CD14-positive monocyte (primary cell): ENCODE results near the gene SHB. TPM values are rescaled to one million over a fixed set of nuclear protein-coding genes. Genes with fewer than 3 reads are reported as not detected.

ENCODE experiments used
- DNase-seq, 3 donors: peaks; one replicate each; pipeline ENCODE4 v3.0.0-alpha.2; 2011 to 2022
- H2AFZ ChIP-seq: 2 replicates; pipeline ENCODE4 v1.6.0; 2012; ENCODE audit warnings: mild to moderate bottlenecking, low read depth, low read length, inconsistent platforms; ENCODE audit not compliant: insufficient read depth, poor library complexity, severe bottlenecking
- H3K27ac ChIP-seq, 2 donors: 1 replicate in 1 of 2; 2 replicates in 1 of 2; pipeline ENCODE4 v1.5.1; 2012 to 2013; ENCODE audit warnings: low read length in 2 of 2, control low read depth in 1 of 2, inconsistent platforms in 1 of 2, low read depth in 1 of 2, mild to moderate bottlenecking in 1 of 2
- H3K27me3 ChIP-seq, 2 donors: one replicate each; pipeline versions ENCODE4 v1.6.0 to v1.6.1; 2011 to 2013; ENCODE audit warnings: low read length in 2 of 2; ENCODE audit not compliant: control insufficient read depth in 2 of 2, insufficient read depth in 2 of 2
- H3K36me3 ChIP-seq, 2 donors: replicated peaks in 1 of 2; 1 replicate in 1 of 2; 2 replicates in 1 of 2; pipeline versions ENCODE4 v1.5.1 to v1.6.1; 2012 to 2013; ENCODE audit warnings: low read length in 2 of 2, control low read depth in 1 of 2, inconsistent platforms in 1 of 2, mild to moderate bottlenecking in 1 of 2; ENCODE audit not compliant: insufficient read depth in 2 of 2, control insufficient read depth in 1 of 2
- H3K4me1 ChIP-seq, 2 donors: 1 replicate in 1 of 2; 2 replicates in 1 of 2; pipeline versions ENCODE4 v1.5.1 to v1.6.1; 2012 to 2013; ENCODE audit warnings: low read length in 2 of 2, control low read depth in 1 of 2, inconsistent platforms in 1 of 2, mild to moderate bottlenecking in 1 of 2, moderate library complexity in 1 of 2; ENCODE audit not compliant: insufficient read depth in 2 of 2, control insufficient read depth in 1 of 2
- H3K4me2 ChIP-seq: replicated peaks from 2 replicates; pipeline ENCODE3; 2012; ENCODE audit warnings: low read length, moderate library complexity, mild to moderate bottlenecking; ENCODE audit not compliant: poor library complexity, severe bottlenecking; ENCODE audit errors: extremely low read depth
- H3K4me3 ChIP-seq, 3 experiments: fragments of 200-600 bp in 1 of 3; sonication (generic) in 1 of 3; replicated peaks in 1 of 3; 1 replicate in 2 of 3; 2 replicates in 1 of 3; pipeline ENCODE4 v1.5.1; 2011 to 2013; ENCODE audit warnings: low read length in 3 of 3, mild to moderate bottlenecking in 3 of 3, control low read depth in 2 of 3, low read depth in 2 of 3, inconsistent platforms in 1 of 3, moderate library complexity in 1 of 3
- H3K79me2 ChIP-seq: 2 replicates; pipeline ENCODE4 v1.6.0; 2012; ENCODE audit warnings: mild to moderate bottlenecking, control low read depth, inconsistent platforms, low read length, moderate library complexity; ENCODE audit not compliant: insufficient read depth
- H3K9ac ChIP-seq: 2 replicates; pipeline ENCODE4 v1.6.0; 2017; ENCODE audit warnings: low read length, mild to moderate bottlenecking; ENCODE audit not compliant: insufficient read depth, poor library complexity, severe bottlenecking
- H3K9me3 ChIP-seq, 2 donors: replicated peaks in 1 of 2; 1 replicate in 1 of 2; 2 replicates in 1 of 2; pipeline versions ENCODE4 v1.5.1 to v1.6.1; 2012 to 2013; ENCODE audit warnings: low read length in 2 of 2, control low read depth in 1 of 2; ENCODE audit not compliant: control insufficient read depth in 1 of 2, insufficient read depth in 1 of 2
- H4K20me1 ChIP-seq: 2 replicates; pipeline ENCODE4 v1.6.0; 2012; ENCODE audit warnings: mild to moderate bottlenecking, low read length, control low read depth, moderate library complexity; ENCODE audit not compliant: insufficient read depth
- H3K27ac Mint-ChIP-seq, 7 donors: one replicate each; pipeline ENCODE4 v1.8.0; 2020; ENCODE audit warnings: mild to moderate bottlenecking in 7 of 7, mixed read lengths in 7 of 7, moderate library complexity in 6 of 7, inconsistent platforms in 2 of 7
- H3K27me3 Mint-ChIP-seq, 3 donors: one replicate each; pipeline ENCODE4 v1.8.0; 2021 to 2022; ENCODE audit warnings: low read depth in 3 of 3, mild to moderate bottlenecking in 3 of 3, mixed read lengths in 3 of 3, moderate library complexity in 3 of 3, inconsistent platforms in 1 of 3
- H3K36me3 Mint-ChIP-seq, 2 donors: one replicate each; pipeline ENCODE4 v1.8.0; 2020; ENCODE audit warnings: mixed read lengths in 2 of 2, inconsistent platforms in 1 of 2, mild to moderate bottlenecking in 1 of 2
- H3K4me1 Mint-ChIP-seq: one replicate; pipeline ENCODE4 v1.8.0; 2020; ENCODE audit warnings: mild to moderate bottlenecking, mixed read lengths
- H3K4me3 Mint-ChIP-seq, 2 donors: one replicate each; pipeline ENCODE4 v1.8.0; 2020; ENCODE audit warnings: mild to moderate bottlenecking in 2 of 2, mixed read lengths in 2 of 2, moderate library complexity in 1 of 2
- H3K9me3 Mint-ChIP-seq, 7 donors: one replicate each; pipeline ENCODE4 v1.8.0; 2020 to 2022; ENCODE audit warnings: mixed read lengths in 7 of 7, mild to moderate bottlenecking in 6 of 7, moderate library complexity in 6 of 7, inconsistent platforms in 2 of 7
- WGBS: methylation state at CpG from one replicate; pipeline ENCODE4 v1.1.5; 2013; ENCODE audit warnings: missing lambda C conversion rate; ENCODE audit not compliant: insufficient coverage; 5-methylcytosine and 5-hydroxymethylcytosine counted together
- intact Hi-C, 2 donors: fragments of 100-400 bp; cut with micrococcal nuclease; formaldehyde crosslinking; loops; one replicate each; pipeline versions ENCODE4 v1.15.0 to v1.15.1; 2023
- polyA plus RNA-seq, 3 donors: library from polyadenylated mRNA; depleted of rRNA in 1 of 3; unstranded in 2 of 3; stranded (reverse) in 1 of 3; fragments of 300-500 nt in 2 of 3; fragments of >200 nt in 1 of 3; fragmentation: Illumina TruSeq in 2 of 3; gene quantifications; 1 replicate in 2 of 3; 2 replicates in 1 of 3; pipeline ENCODE4 v1.2.3, GENCODE V29; 2012 to 2021
- TF ChIP-seq, protein P1 (sequence below): fragments of 200-600 bp; IDR thresholded peaks from one replicate; pipeline ENCODE4 v1.8.0; 2022; ENCODE audit warnings: antibody characterized with exemption, mild to moderate bottlenecking

SHB gene
- polyA plus RNA-seq, 3 donors, result 0.27 to 1.3 (median 0.31) TPM

DNA sequence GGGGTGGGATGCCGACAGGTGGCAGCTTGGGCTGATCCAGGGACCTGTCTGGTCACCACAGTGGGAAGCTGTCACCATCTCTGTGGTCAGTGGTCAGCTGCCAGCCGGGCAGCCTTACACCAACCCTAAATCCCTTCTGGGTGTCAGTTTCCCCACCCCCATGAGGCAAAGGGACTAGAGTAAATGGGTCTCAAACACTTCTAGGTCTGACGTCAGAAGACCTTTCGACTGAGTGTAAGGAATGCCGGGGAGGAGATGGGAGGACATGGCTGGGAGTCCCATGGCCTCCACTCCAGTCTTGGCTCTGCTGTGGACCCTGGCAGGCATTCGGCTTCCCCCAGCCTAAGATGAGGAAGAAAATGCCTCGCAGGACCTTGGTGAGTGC, 124.8 kb downstream of the SHB start:
- no peak for DNase-seq
- intact Hi-C loops, result no loop called here
- Histone ChIP-seq H3K4me1 (no peaks in the 10 kb centered on the region), H3K4me3 (no peak overlapping the region), H4K20me1 (no peaks in the 10 kb centered on the region), H2AFZ (no peak overlapping the region), H3K27me3 (no peaks in the 10 kb centered on the region), H3K27ac (no peak overlapping the region), H3K36me3 (peaks cover 0 to 6% of the 10 kb centered on the region in 2 donors), H3K4me2 (no peak overlapping the region), H3K9ac (no peak overlapping the region), H3K79me2 (no peaks in the 10 kb centered on the region), H3K9me3 (no peaks in the 10 kb centered on the region)
- peaks cover 3% of the 10 kb centered on the region for H3K4me1 Mint-ChIP-seq
- TF ChIP-seq, protein P1, sequence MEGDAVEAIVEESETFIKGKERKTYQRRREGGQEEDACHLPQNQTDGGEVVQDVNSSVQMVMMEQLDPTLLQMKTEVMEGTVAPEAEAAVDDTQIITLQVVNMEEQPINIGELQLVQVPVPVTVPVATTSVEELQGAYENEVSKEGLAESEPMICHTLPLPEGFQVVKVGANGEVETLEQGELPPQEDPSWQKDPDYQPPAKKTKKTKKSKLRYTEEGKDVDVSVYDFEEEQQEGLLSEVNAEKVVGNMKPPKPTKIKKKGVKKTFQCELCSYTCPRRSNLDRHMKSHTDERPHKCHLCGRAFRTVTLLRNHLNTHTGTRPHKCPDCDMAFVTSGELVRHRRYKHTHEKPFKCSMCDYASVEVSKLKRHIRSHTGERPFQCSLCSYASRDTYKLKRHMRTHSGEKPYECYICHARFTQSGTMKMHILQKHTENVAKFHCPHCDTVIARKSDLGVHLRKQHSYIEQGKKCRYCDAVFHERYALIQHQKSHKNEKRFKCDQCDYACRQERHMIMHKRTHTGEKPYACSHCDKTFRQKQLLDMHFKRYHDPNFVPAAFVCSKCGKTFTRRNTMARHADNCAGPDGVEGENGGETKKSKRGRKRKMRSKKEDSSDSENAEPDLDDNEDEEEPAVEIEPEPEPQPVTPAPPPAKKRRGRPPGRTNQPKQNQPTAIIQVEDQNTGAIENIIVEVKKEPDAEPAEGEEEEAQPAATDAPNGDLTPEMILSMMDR, result no peak
- H3K9me3 Mint-ChIP-seq, result no peaks in the 10 kb centered on the region
- H3K27me3 Mint-ChIP-seq, result peaks cover 0 to 3% (median 0%) of the 10 kb centered on the region in 3 donors
- peaks cover 15 to 19% of the 10 kb centered on the region in 2 donors for H3K36me3 Mint-ChIP-seq
- H3K4me3 Mint-ChIP-seq, result no peak overlapping the region
- WGBS, result 97% methylated on average over 5 of the region's 7 CpGs
- no peak overlapping the region for H3K27ac Mint-ChIP-seq

DNA sequence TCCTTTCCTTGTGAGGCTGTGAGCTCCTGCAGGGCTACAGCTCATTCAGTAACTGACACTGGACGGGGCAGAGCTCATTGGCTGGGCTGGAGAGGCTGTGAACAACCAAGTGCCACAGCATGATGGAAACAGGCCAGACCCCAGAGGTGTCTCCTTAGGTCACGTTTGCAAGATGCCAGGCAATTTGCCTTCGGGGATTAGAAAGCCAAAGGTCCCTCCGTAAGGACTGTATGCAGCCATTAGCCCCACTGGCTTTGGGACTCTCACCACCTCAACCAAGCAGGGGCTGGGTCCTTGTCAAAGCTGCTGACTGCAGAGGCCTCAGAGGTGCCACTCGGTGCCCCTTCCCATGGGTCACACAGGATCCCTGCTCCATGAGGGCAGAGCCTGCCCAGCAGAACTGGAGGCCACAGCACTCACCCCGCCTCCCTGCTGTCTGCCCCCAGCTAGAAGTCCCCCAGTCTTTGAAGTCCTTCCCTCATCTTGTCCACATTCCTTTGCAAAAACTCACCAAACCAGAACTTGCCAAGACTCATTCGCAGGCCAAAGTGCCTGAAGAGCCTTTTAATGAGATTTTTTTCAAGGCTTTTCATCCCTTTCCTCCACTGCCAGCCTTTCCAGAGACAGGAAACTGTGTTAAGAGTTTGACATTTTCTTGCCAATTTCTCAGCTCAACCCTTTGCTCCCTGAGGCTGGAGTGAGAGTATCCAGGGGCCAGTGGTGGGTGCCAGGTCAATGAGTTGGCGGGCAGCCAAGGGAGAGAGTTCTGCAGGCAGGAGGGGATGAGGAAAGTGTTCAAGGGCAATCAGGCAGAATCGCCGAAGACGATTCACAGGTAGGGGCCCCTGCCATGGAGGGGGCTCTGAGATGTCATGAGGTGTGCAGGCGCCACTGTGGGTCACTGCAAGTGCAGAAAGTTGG, 125.4 kb downstream of the SHB start:
- no peaks in the 10 kb centered on the region for H3K27me3 ChIP-seq
- H2AFZ ChIP-seq, result no peak overlapping the region
- no peaks in the 10 kb centered on the region for H3K9me3 Mint-ChIP-seq
- peaks cover 0 to 6% of the 10 kb centered on the region in 2 donors for H3K36me3 ChIP-seq
- H3K27ac ChIP-seq, result no peak overlapping the region
- H3K9ac ChIP-seq, result no peak overlapping the region
- TF ChIP-seq, protein P1, result no peak
- no peak overlapping the region for H3K4me3 Mint-ChIP-seq
- no peak for DNase-seq
- H3K9me3 ChIP-seq, result no peaks in the 10 kb centered on the region
- WGBS, result 97% methylated on average over 12 of the region's 12 CpGs
- no peaks in the 10 kb centered on the region for H3K4me1 ChIP-seq
- H3K79me2 ChIP-seq, result no peaks in the 10 kb centered on the region
- peaks cover 15 to 19% of the 10 kb centered on the region in 2 donors for H3K36me3 Mint-ChIP-seq
- peaks cover 0 to 3% (median 0%) of the 10 kb centered on the region in 3 donors for H3K27me3 Mint-ChIP-seq
- intact Hi-C loops, result no loop called here
- H3K4me3 ChIP-seq, result no peak overlapping the region
- H4K20me1 ChIP-seq, result no peaks in the 10 kb centered on the region
- H3K4me1 Mint-ChIP-seq, result peaks cover 3% of the 10 kb centered on the region
- no peak overlapping the region for H3K27ac Mint-ChIP-seq
- no peak overlapping the region for H3K4me2 ChIP-seq
